ENCODE results near the gene OSBPL7. TPM values are rescaled to one million over a fixed set of nuclear protein-coding genes. Genes with fewer than 3 reads are reported as not detected.
A peak's percentile ranks its signal among the peaks of the same experiment; 100 is the strongest.

The OSBPL7 gene
- total RNA-seq, 1 experiment from 2014 or later: 0.71 TPM

GRCh38 chr17:47813077-47813476, 8.5 kb downstream of the OSBPL7 start:
- DNase-seq (ENCODE audit: low read depth, low spot score): no peak
- in situ Hi-C loops (cut with HindIII; ENCODE audit: low pct_unique_long_range_greater_than_20kb, low sequenced_read_pairs): no loop called here

- no peak for DNase-seq (ENCODE audit: low read depth, low spot score)
- in situ Hi-C loops (cut with HindIII; ENCODE audit: low pct_unique_long_range_greater_than_20kb, low sequenced_read_pairs): no loop called here
These were observed 9.3 kb downstream of the OSBPL7 start for GRCh38 chr17:47812146-47812920.

- peak; percentile 56 for DNase-seq (ENCODE audit: low read depth, low spot score)
- in situ Hi-C loops (cut with HindIII; ENCODE audit: low pct_unique_long_range_greater_than_20kb, low sequenced_read_pairs): no loop called here
These were observed 9.9 kb downstream of the OSBPL7 start for GRCh38 chr17:47811709-47812108.

- DNase-seq (ENCODE audit: low read depth, low spot score): no peak
- in situ Hi-C loops (cut with HindIII; ENCODE audit: low pct_unique_long_range_greater_than_20kb, low sequenced_read_pairs): no loop called here
These were observed 10.5 kb downstream of the OSBPL7 start for GRCh38 chr17:47810901-47811635.

GRCh38 chr17:47810200-47810821, 11.3 kb downstream of the OSBPL7 start:
- in situ Hi-C loops (cut with HindIII; ENCODE audit: low pct_unique_long_range_greater_than_20kb, low sequenced_read_pairs): no loop called here
- peak; percentile 53 for DNase-seq (ENCODE audit: low read depth, low spot score)

- no peak for DNase-seq (ENCODE audit: low read depth, low spot score)
- in situ Hi-C loops (cut with HindIII; ENCODE audit: low pct_unique_long_range_greater_than_20kb, low sequenced_read_pairs): no loop called here
These were observed 12.6 kb downstream of the OSBPL7 start for GRCh38 chr17:47808830-47809480.

- in situ Hi-C loops (cut with HindIII; ENCODE audit: low pct_unique_long_range_greater_than_20kb, low sequenced_read_pairs): no loop called here
- no peak for DNase-seq (ENCODE audit: low read depth, low spot score)
These were observed 13.4 kb downstream of the OSBPL7 start for GRCh38 chr17:47808036-47808829.

- DNase-seq (ENCODE audit: low read depth, low spot score): no peak
- in situ Hi-C loops (cut with HindIII; ENCODE audit: low pct_unique_long_range_greater_than_20kb, low sequenced_read_pairs): no loop called here
These were observed 14.2 kb downstream of the OSBPL7 start for GRCh38 chr17:47807421-47807820.

GRCh38 chr17:47806913-47807255, 14.7 kb downstream of the OSBPL7 start:
- in situ Hi-C loops (cut with HindIII; ENCODE audit: low pct_unique_long_range_greater_than_20kb, low sequenced_read_pairs): no loop called here
- DNase-seq (ENCODE audit: low read depth, low spot score): no peak

GRCh38 chr17:47806026-47806912, 15.3 kb downstream of the OSBPL7 start:
- in situ Hi-C loops (cut with HindIII; ENCODE audit: low pct_unique_long_range_greater_than_20kb, low sequenced_read_pairs): no loop called here
- no peak for DNase-seq (ENCODE audit: low read depth, low spot score)

GRCh38 chr17:47804461-47804860, 17.1 kb downstream of the OSBPL7 start:
- in situ Hi-C loops (cut with HindIII; ENCODE audit: low pct_unique_long_range_greater_than_20kb, low sequenced_read_pairs): no loop called here

GRCh38 chr17:47803751-47804150, 17.8 kb downstream of the OSBPL7 start:
- in situ Hi-C loops (cut with HindIII; ENCODE audit: low pct_unique_long_range_greater_than_20kb, low sequenced_read_pairs): no loop called here
- DNase-seq (ENCODE audit: low read depth, low spot score): no peak

More at GRCh38 chr17:47804461-47804860, 17.1 kb downstream of the OSBPL7 start:
- no peak for DNase-seq (ENCODE audit: low read depth, low spot score)

GRCh38 chr17:47803201-47803600, 18.4 kb downstream of the OSBPL7 start:
- in situ Hi-C loops (cut with HindIII; ENCODE audit: low pct_unique_long_range_greater_than_20kb, low sequenced_read_pairs): no loop called here
- no peak for DNase-seq (ENCODE audit: low read depth, low spot score)

GRCh38 chr17:47802341-47803022, 19.1 kb downstream of the OSBPL7 start:
- DNase-seq (ENCODE audit: low read depth, low spot score): peak; percentile 72
- in situ Hi-C loops (cut with HindIII; ENCODE audit: low pct_unique_long_range_greater_than_20kb, low sequenced_read_pairs): no loop called here

GRCh38 chr17:47801906-47802305, 19.7 kb downstream of the OSBPL7 start:
- in situ Hi-C loops (cut with HindIII; ENCODE audit: low pct_unique_long_range_greater_than_20kb, low sequenced_read_pairs): no loop called here
- DNase-seq (ENCODE audit: low read depth, low spot score): no peak

GRCh38 chr17:47801176-47801765, 20.3 kb downstream of the OSBPL7 start:
- in situ Hi-C loops (cut with HindIII; ENCODE audit: low pct_unique_long_range_greater_than_20kb, low sequenced_read_pairs): no loop called here
- no peak for DNase-seq (ENCODE audit: low read depth, low spot score)

All from SK-MEL-5 (cell line).